AG04449 (cell line): ENCODE data around the gene IP6K3.

Experiments used
- CTCF ChIA-PET: fragments of 350-600 bp; formaldehyde crosslinking; extraction: SDS; loops from one replicate; lab custom pipeline; 2021; ENCODE audit warnings: antibody characterized with exemption; lab: Yijun Ruan, JAX
- POLR2A ChIA-PET: fragments of 400-600, 350-600 bp; formaldehyde crosslinking; extraction: SDS; loops from one replicate; lab custom pipeline; 2020; ENCODE audit warnings: antibody characterized with exemption, inconsistent platforms; lab: Yijun Ruan, JAX
- DNase-seq: peaks from one replicate; pipeline ENCODE4 v3.0.0-alpha.2; 2010; ENCODE audit warnings: low read depth, low spot score
- H3K4me3 ChIP-seq: 2 replicates; pipeline ENCODE4 v1.5.1; 2011; ENCODE audit warnings: low read depth, mild to moderate bottlenecking, control low read depth, low read length
- TF ChIP-seq, protein P1 (sequence below): IDR thresholded peaks from one replicate; pipeline ENCODE4 v1.5.1; 2011; ENCODE audit warnings: mild to moderate bottlenecking, moderate library complexity, low read length, control low read depth, inconsistent platforms; ENCODE audit not compliant: insufficient read depth; ENCODE audit errors: missing control alignments

Gene IP6K3

DNA sequence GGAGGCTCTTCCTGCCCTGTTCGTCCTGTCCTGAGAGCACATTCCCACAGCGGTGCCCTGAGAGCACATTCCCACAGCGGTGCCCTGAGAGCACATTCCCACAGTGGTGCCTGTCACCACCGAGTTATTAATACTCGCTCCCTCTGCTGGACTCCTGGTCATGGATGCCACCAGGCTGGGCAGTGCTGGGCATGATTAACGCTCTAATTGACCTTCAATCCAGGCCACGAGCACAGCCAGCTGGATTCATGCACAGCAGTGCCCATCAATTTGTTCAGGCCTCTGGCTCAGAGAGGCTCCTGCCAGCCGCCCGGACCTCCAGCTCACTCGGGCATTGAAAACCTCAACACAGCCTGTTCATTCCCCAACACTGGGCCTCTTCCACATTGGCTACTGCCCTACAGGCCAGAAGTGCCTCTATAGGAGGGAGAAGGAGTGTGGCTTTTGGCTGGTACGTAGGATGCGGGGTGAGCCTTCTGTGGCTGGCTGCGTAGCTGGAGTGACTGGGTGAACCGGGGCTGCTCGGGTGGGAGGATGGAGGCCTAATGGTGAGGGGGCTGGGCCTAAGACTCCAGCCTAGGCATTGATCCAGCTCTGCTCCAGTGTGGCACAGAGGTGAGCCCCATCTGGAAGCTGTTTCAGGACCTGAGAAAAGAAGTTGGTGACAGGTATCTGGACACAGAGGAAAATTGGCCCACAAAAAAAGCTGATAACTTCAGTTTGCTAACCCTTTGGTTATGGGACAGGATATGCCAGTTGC, 9.3 kb downstream of the IP6K3 start:
- no peak overlapping the region for H3K4me3 ChIP-seq
- ChIA-PET POLR2A (no interaction called here), CTCF (interaction anchor here (0.7 to 21.8 kb wide), 5 partner anchors 9 to 290 kb away, joined by 3 to 584 read pairs (median 4); no protein-coding TSS in a partner anchor)
- TF ChIP-seq, protein P1, sequence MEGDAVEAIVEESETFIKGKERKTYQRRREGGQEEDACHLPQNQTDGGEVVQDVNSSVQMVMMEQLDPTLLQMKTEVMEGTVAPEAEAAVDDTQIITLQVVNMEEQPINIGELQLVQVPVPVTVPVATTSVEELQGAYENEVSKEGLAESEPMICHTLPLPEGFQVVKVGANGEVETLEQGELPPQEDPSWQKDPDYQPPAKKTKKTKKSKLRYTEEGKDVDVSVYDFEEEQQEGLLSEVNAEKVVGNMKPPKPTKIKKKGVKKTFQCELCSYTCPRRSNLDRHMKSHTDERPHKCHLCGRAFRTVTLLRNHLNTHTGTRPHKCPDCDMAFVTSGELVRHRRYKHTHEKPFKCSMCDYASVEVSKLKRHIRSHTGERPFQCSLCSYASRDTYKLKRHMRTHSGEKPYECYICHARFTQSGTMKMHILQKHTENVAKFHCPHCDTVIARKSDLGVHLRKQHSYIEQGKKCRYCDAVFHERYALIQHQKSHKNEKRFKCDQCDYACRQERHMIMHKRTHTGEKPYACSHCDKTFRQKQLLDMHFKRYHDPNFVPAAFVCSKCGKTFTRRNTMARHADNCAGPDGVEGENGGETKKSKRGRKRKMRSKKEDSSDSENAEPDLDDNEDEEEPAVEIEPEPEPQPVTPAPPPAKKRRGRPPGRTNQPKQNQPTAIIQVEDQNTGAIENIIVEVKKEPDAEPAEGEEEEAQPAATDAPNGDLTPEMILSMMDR = no peak
- DNase-seq = no peak

DNA sequence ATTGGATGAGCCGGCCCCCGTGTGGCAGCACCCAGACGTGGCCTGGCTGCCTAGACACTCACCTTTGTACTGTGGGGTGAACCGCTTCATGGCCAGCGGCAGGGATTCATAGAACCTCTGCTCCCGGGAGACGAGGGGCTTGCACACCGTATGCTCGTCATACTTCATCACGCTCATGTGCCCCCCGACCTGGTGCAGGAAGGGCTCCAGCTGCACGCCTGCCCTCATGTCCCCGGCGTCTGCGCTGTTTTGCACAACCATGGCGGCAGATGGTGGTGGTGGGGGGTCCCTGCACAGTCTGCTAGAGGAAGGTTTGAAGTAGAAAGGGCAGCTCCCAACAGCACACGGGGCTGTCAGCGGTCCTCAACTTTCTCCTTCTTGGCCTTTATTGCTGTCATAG, 11.5 kb downstream of the IP6K3 start:
- POLR2A ChIA-PET = interaction anchor here (0.6 kb wide), 1 partner anchor 10 kb away, joined by 3 read pairs; no protein-coding TSS in a partner anchor
- CTCF ChIA-PET = interaction anchor here (1.0 to 1.6 kb wide), 4 partner anchors 9 to 33 kb away, joined by 3 to 13 read pairs (median 6); no protein-coding TSS in a partner anchor

DNA sequence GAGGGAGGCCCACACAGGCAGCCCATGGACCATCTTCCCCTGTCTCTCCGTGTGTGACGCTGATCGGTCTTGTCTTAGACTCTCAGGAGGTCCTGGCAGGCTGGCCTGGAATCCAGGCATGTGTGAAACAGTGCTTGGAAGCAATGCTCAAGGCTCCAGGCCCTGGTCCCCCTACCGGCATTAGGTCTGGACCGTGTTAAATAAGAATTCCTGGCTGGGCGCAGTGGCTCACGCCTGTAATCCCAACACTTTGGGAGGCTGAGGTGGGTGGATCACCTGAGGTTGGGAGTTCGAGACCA, 13.0 kb downstream of the IP6K3 start:
- POLR2A ChIA-PET = no interaction called here
- no peak overlapping the region for H3K4me3 ChIP-seq
- TF ChIP-seq, protein P1 = no peak
- DNase-seq = no peak
- CTCF ChIA-PET = interaction anchor here (1.6 to 12.0 kb wide), 2 partner anchors 10 kb away, joined by 13 to 104 read pairs; no protein-coding TSS in a partner anchor

More for the DNA sequence above, 11.5 kb downstream of the IP6K3 start:
- TF ChIP-seq, protein P1 = no peak
- no peak for DNase-seq
- no peak overlapping the region for H3K4me3 ChIP-seq

DNA sequence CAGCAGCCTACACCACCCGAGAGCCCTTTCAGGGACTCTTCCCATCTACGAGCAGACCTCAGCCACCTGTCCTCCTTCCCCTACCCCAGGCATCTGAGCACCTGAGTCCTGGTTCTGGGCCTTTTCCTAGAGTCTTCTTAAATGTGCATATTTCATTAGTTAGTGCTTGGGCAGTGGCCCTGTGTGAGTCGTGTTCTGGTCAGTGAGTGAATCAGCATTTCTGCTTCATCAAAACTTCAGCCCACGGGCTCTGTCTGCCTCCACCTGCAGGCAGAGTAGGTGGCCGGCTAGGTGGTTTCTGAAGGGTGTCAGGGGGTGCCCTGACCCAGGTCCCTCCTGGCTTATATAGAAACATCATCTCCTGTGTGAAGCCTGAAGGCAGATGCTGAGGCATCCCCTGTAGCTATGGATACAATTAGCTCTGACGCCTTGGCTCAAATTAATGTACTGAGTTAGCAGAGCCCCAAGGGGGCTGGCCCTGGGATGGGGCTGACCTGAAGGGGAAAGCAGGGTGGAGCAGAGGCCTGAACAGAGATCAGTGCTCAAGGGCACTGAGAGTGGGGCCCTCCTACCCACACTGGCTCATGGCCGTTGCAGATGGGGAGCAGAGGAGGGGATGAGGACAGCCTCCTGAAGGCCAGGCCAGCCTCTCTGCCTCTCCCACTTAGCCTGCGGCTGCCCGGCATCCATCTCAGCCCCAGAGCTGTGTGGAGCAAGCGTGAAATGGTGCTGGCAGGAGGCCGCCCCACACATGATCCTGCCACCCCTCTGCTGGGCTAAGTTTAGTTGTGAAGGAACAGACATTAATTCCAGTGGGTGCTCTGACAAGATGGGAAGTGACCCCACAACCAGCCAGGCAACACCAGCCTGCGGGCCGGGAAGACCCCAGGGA, 13.6 kb downstream of the IP6K3 start:
- no peak for DNase-seq
- TF ChIP-seq, protein P1 = no peak
- ChIA-PET CTCF (interaction anchor here (1.1 to 12.0 kb wide), 3 partner anchors 10 to 430 kb away, joined by 3 to 104 read pairs (median 3); no protein-coding TSS in a partner anchor), POLR2A (no interaction called here)
- H3K4me3 ChIP-seq = no peak overlapping the region

DNA sequence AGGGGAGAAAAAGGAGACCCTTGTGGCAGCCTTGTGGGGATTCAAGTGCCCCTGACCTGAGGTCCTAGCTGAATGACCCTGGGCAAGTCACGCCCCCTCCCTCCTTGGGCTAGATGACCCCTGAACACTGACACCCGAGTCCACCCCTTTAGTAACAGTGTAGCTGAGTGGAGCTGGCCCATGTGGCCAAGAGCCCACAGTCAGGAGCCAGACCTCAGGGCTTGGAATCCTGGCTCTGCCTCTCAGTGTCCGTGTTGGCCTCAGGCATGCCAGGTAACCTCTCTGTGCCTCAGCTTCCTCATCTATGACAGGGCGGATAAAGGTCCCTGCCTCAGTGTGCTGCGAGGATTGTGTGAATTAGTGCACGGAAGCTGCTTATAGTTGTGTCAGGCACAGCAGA, 14.3 kb downstream of the IP6K3 start:
- ChIA-PET CTCF (interaction anchor here (1.1 to 12.0 kb wide), 4 partner anchors 10 to 431 kb away, joined by 3 to 104 read pairs (median 4); no protein-coding TSS in a partner anchor), POLR2A (no interaction called here)
- DNase-seq = no peak
- TF ChIP-seq, protein P1 = no peak
- H3K4me3 ChIP-seq = no peak overlapping the region
